ENCODE data around the gene RTN4IP1.

GRCh38 chr6:106534004-106534403 lies 95.3 kb downstream of the RTN4IP1 start:
- no peak for TF ChIP-seq CTCF (conservative IDR thresholded peaks at IDR 0.05; ENCODE audit: low read length)
- no peak for TF ChIP-seq EZH2phosphoT487 (IDR thresholded peaks at IDR 0.05; ENCODE audit: borderline replicate concordance)
